Measurements from ENCODE around the gene MKNK1.
"Not testable (repeated sequence)": the region's sequence is repeated elsewhere in the genome, so short reads cannot be mapped to it uniquely, and the experiment has no call there.

The MKNK1 gene

GRCh38 chr1:46603858-46604549, at the start of gene MKNK1:
Gene MKNK1, minus strand, starts transcription at chr1:46604268. Its CDS starts 20,941 bp downstream, at chr1:46583327.
- DNase-seq: peak; percentile 21

- DNase-seq: no peak
These were observed 49.4 kb upstream of the MKNK1 start for GRCh38 chr1:46653405-46653958.

GRCh38 chr1:46652321-46653100, 48.4 kb upstream of the MKNK1 start:
- DNase-seq: no peak

- DNase-seq: not testable (repeated sequence)
These were observed 47.1 kb upstream of the MKNK1 start for GRCh38 chr1:46651152-46651551.

- no peak for DNase-seq
These were observed 46.4 kb upstream of the MKNK1 start for GRCh38 chr1:46650491-46650890.

GRCh38 chr1:46649764-46650163, 45.7 kb upstream of the MKNK1 start:
- DNase-seq: no peak

GRCh38 chr1:46647611-46648010, 43.5 kb upstream of the MKNK1 start:
- no peak for DNase-seq

- DNase-seq: no peak
These were observed 42.8 kb upstream of the MKNK1 start for GRCh38 chr1:46646844-46647243.

GRCh38 chr1:46646331-46646730, 42.3 kb upstream of the MKNK1 start:
- DNase-seq: no peak

- DNase-seq: no peak
These were observed 41.7 kb upstream of the MKNK1 start for GRCh38 chr1:46645815-46646214.

GRCh38 chr1:46643368-46643775, 39.3 kb upstream of the MKNK1 start:
- peak; percentile 87 for DNase-seq

- DNase-seq: no peak
These were observed 38.1 kb upstream of the MKNK1 start for GRCh38 chr1:46642115-46642680.

GRCh38 chr1:46639547-46639946, 35.5 kb upstream of the MKNK1 start:
- no peak for DNase-seq

GRCh38 chr1:46638921-46639320, 34.9 kb upstream of the MKNK1 start:
- DNase-seq: no peak

GRCh38 chr1:46637444-46638083, 33.5 kb upstream of the MKNK1 start:
- no peak for DNase-seq

GRCh38 chr1:46635205-46635604, 31.1 kb upstream of the MKNK1 start:
- no peak for DNase-seq

GRCh38 chr1:46630719-46631118, 26.7 kb upstream of the MKNK1 start:
- no peak for DNase-seq

- no peak for DNase-seq
These were observed 19.9 kb upstream of the MKNK1 start for GRCh38 chr1:46623743-46624644.

- no peak for DNase-seq
These were observed 18.3 kb upstream of the MKNK1 start for GRCh38 chr1:46622344-46622743.

GRCh38 chr1:46621930-46622329, 17.9 kb upstream of the MKNK1 start:
- DNase-seq: no peak

GRCh38 chr1:46619656-46620258, 15.7 kb upstream of the MKNK1 start:
- DNase-seq: no peak
